ENCODE results near the gene TTLL5. TPM values are rescaled to one million over a fixed set of nuclear protein-coding genes. Genes with fewer than 3 reads are reported as not detected.

Gene TTLL5
- total RNA-seq, 1 donor from 2014 or later = 39.6 TPM

DNA sequence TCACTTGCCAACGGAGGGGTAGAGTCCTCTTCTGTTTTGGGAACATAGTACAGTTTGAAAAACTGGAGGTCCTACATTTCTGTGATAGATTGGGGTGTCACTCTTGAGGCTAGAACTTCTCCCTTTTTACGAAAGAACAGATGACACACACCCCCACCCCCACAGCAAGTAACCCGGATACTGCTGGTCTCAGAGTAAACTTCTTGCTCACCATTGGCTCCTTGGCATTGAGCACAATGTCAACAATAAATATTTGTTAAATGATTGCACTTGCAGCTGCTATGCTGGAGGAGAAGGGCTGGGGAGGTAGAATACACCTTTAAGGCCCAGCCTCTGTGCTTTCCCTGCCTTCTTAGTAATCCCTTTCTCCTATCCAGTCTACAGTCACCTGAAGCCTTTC is 170.9 kb downstream of the TTLL5 start:
- H3K4me3 ChIP-seq (ENCODE audit: low read depth, low read length) = no peak overlapping the region
- TF ChIP-seq CTCF (conservative IDR thresholded peaks at IDR 0.05; ENCODE audit: low read depth, low read length) = no peak

GRCh38 chr14:75832621-75833297 is 171.7 kb downstream of the TTLL5 start:
- no peak for DNase-seq (ENCODE audit: low read depth)
- H3K4me3 ChIP-seq (ENCODE audit: low read depth, low read length) = no peak overlapping the region
- TF ChIP-seq CTCF (conservative IDR thresholded peaks at IDR 0.05; ENCODE audit: low read depth, low read length) = no peak

More for the DNA sequence above, 170.9 kb downstream of the TTLL5 start:
- no peak for DNase-seq (ENCODE audit: low read depth)

DNA sequence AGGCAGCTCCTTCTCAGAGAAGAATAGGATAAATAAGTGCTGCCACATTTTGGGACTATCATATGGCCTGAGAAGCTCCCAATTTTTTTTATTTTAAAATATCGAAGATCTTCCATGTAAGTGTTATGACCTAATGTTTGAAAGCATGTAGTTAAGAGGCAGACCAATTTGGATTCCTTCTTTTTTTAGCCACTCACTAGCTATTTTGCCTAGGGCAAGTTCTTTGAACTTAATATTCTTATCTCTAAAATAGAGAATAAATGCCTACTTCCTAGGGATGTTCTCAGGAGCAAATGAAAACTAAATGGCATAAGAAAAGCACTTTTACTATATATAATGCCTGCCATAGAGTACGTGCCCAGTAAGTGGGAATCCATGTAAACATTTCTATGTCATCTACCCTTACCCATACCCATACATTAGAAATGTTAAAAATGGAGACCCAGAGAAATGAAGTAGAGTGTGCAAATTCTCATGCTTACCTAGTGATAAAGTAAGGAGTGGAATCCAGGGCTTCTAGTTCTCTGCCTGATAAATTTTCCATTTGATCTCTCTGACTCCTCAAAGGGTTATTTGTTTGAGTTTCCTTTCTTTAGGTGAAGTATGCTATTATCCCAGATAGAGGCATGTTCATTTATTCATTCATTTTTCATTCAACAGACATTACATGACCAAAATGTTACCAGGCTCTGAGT is 172.4 kb downstream of the TTLL5 start:
- no peak for TF ChIP-seq CTCF (conservative IDR thresholded peaks at IDR 0.05; ENCODE audit: low read depth, low read length)
- H3K4me3 ChIP-seq (ENCODE audit: low read depth, low read length) = no peak overlapping the region
- DNase-seq (ENCODE audit: low read depth) = no peak

GRCh38 chr14:75835156-75835725 is 174.2 kb downstream of the TTLL5 start:
- no peak overlapping the region for H3K4me3 ChIP-seq (ENCODE audit: low read depth, low read length)
- no peak for DNase-seq (ENCODE audit: low read depth)
- TF ChIP-seq CTCF (conservative IDR thresholded peaks at IDR 0.05; ENCODE audit: low read depth, low read length) = no peak

GRCh38 chr14:75835737-75836136 is 174.7 kb downstream of the TTLL5 start:
- TF ChIP-seq CTCF (conservative IDR thresholded peaks at IDR 0.05; ENCODE audit: low read depth, low read length) = no peak
- DNase-seq (ENCODE audit: low read depth) = no peak
- H3K4me3 ChIP-seq (ENCODE audit: low read depth, low read length) = no peak overlapping the region

- no peak for DNase-seq (ENCODE audit: low read depth)
- no peak for TF ChIP-seq CTCF (conservative IDR thresholded peaks at IDR 0.05; ENCODE audit: low read depth, low read length)
- H3K4me3 ChIP-seq (ENCODE audit: low read depth, low read length) = no peak overlapping the region
These were observed 176.2 kb downstream of the TTLL5 start for GRCh38 chr14:75837151-75837787.

All from epithelial cell of proximal tubule (primary cell).